AG04450 (cell line): ENCODE results near the gene ANO1. TPM values are rescaled to one million over a fixed set of nuclear protein-coding genes. Genes with fewer than 3 reads are reported as not detected.

Source experiments
- CTCF ChIA-PET: fragments of 300-600, 350-600 bp; formaldehyde crosslinking; extraction: SDS; loops from one replicate; lab custom pipeline; 2022; ENCODE audit warnings: antibody characterized with exemption, inconsistent platforms; lab: Charles Lee
- POLR2A ChIA-PET: fragments of 350-600 bp; formaldehyde crosslinking; extraction: SDS; loops from one replicate; lab custom pipeline; 2021; ENCODE audit warnings: antibody characterized with exemption, inconsistent platforms; lab: Yijun Ruan, JAX
- DNase-seq: peaks from one replicate; pipeline ENCODE4 v3.0.0-alpha.2; 2011; ENCODE audit warnings: low read depth, low spot score
- H3K27ac ChIP-seq: one replicate; pipeline ENCODE4 v1.5.1; 2012; ENCODE audit warnings: low read depth, low read length, control low read depth
- H3K27me3 ChIP-seq: one replicate; pipeline ENCODE4 v1.6.0; 2012; ENCODE audit warnings: low read length; ENCODE audit not compliant: control insufficient read depth, insufficient read depth
- H3K4me3 ChIP-seq: 2 replicates; pipeline ENCODE4 v1.5.1; 2011; ENCODE audit warnings: mild to moderate bottlenecking, low read depth, low read length, control low read depth
- H3K9me3 ChIP-seq: 2 replicates; pipeline ENCODE4 v1.5.1; 2012; ENCODE audit warnings: low read length; ENCODE audit not compliant: control insufficient read depth, insufficient read depth
- CTCF ChIP-seq: IDR thresholded peaks from 2 replicates; pipeline ENCODE4 v1.5.1; 2011; ENCODE audit warnings: low read depth, low read length, control low read depth, inconsistent platforms
- polyA plus RNA-seq: library from polyadenylated mRNA; depleted of rRNA; stranded (reverse); fragments of >200 nt; gene quantifications from 2 replicates; pipeline ENCODE4 v1.2.3, GENCODE V29; 2011

The ANO1 gene
- polyA plus RNA-seq, 1 experiment: 10.3 TPM

- Histone ChIP-seq H3K9me3 (peaks cover 5% of the 10 kb centered on the region; the same call in 1 of the 2 replicates), H3K4me3 (no peak overlapping the region), H3K27me3 (peaks cover 4% of the 10 kb centered on the region), H3K27ac (no peak overlapping the region)
- CTCF ChIA-PET: no interaction called here
- POLR2A ChIA-PET: no interaction called here
- TF ChIP-seq CTCF: no peak
- no peak for DNase-seq
These were observed 83.0 kb downstream of the ANO1 start for GRCh38 chr11:70161043-70161625.

GRCh38 chr11:70164705-70165104 lies 86.6 kb downstream of the ANO1 start:
- ChIA-PET POLR2A (no interaction called here), CTCF (interaction anchor here (0.8 kb wide), 1 partner anchor 255 kb away, joined by 3 read pairs; no protein-coding TSS in a partner anchor)
- no peak overlapping the region for H3K4me3 ChIP-seq
- no peaks in the 10 kb centered on the region; the same call in 1 of the 2 replicates for H3K9me3 ChIP-seq
- no peak overlapping the region for H3K27ac ChIP-seq
- H3K27me3 ChIP-seq: peaks cover 4% of the 10 kb centered on the region
- DNase-seq: no peak
- no peak for TF ChIP-seq CTCF

- Histone ChIP-seq H3K4me3 (no peak overlapping the region), H3K27me3 (peaks cover 4% of the 10 kb centered on the region), H3K27ac (no peak overlapping the region), H3K9me3 (no peaks in the 10 kb centered on the region; the same call in 1 of the 2 replicates)
- ChIA-PET CTCF (no interaction called here), POLR2A (interaction anchor here (0.6 kb wide), 1 partner anchor 17 kb away, joined by 4 read pairs; no protein-coding TSS in a partner anchor)
- no peak for DNase-seq
- TF ChIP-seq CTCF: no peak
These were observed 89.0 kb downstream of the ANO1 start for GRCh38 chr11:70167120-70167519.

- POLR2A ChIA-PET: interaction anchor here (0.6 kb wide), 1 partner anchor 18 kb away, joined by 4 read pairs; no protein-coding TSS in a partner anchor
- H3K27ac ChIP-seq: no peak overlapping the region
- H3K9me3 ChIP-seq: no peaks in the 10 kb centered on the region; the same call in 1 of the 2 replicates
- TF ChIP-seq CTCF: no peak
- H3K27me3 ChIP-seq: peaks cover 4% of the 10 kb centered on the region
- no peak overlapping the region for H3K4me3 ChIP-seq
- DNase-seq: no peak
- CTCF ChIA-PET: no interaction called here
These were observed 89.7 kb downstream of the ANO1 start for GRCh38 chr11:70167723-70168404.

GRCh38 chr11:70168405-70168754 lies 90.3 kb downstream of the ANO1 start:
- Histone ChIP-seq H3K27ac (no peak overlapping the region), H3K4me3 (no peak overlapping the region), H3K27me3 (peaks cover 4% of the 10 kb centered on the region), H3K9me3 (no peaks in the 10 kb centered on the region; the same call in 1 of the 2 replicates)
- POLR2A ChIA-PET: no interaction called here
- no peak for TF ChIP-seq CTCF
- CTCF ChIA-PET: no interaction called here
- DNase-seq: no peak
